Stimulated activated CD4-positive, alpha-beta T cell treated with anti-CD3 and anti-CD28 coated beads, Interleukin-2, amount 100 ng/mL, for 24 hours (primary cell): Measurements from ENCODE around the gene SOBP.
"Not testable (repeated sequence)": the region's sequence is repeated elsewhere in the genome, so short reads cannot be mapped to it uniquely, and the experiment has no call there.

Experiments used
- DNase-seq, 2 donors: peaks; one replicate each; pipeline ENCODE4 v3.0.0-alpha.2; 2020

Gene SOBP

GRCh38 chr6:107524626-107525025, 34.7 kb downstream of the SOBP start:
- DNase-seq = no peak

- no peak for DNase-seq
Measured at GRCh38 chr6:107531868-107532267, 42.0 kb downstream of the SOBP start.

- DNase-seq = no peak
Measured at GRCh38 chr6:107532706-107533105, 42.8 kb downstream of the SOBP start.

- no peak for DNase-seq
Measured at GRCh38 chr6:107533415-107534059, 43.6 kb downstream of the SOBP start.

- DNase-seq = no peak
Measured at GRCh38 chr6:107534571-107535141, 44.7 kb downstream of the SOBP start.

GRCh38 chr6:107535626-107536025, 45.7 kb downstream of the SOBP start:
- no peak for DNase-seq

GRCh38 chr6:107536180-107536961, 46.5 kb downstream of the SOBP start:
- DNase-seq = no peak

GRCh38 chr6:107537559-107537958, 47.6 kb downstream of the SOBP start:
- DNase-seq = no peak

GRCh38 chr6:107538856-107539387, 49.0 kb downstream of the SOBP start:
- DNase-seq = no peak

GRCh38 chr6:107539409-107539808, 49.5 kb downstream of the SOBP start:
- DNase-seq = no peak

- DNase-seq = no peak
Measured at GRCh38 chr6:107539849-107540464, 50.0 kb downstream of the SOBP start.

GRCh38 chr6:107540465-107540857, 50.5 kb downstream of the SOBP start:
- DNase-seq = no peak

- no peak for DNase-seq
Measured at GRCh38 chr6:107542192-107542668, 52.3 kb downstream of the SOBP start.

- DNase-seq = no peak
Measured at GRCh38 chr6:107543088-107543487, 53.2 kb downstream of the SOBP start.

GRCh38 chr6:107543567-107543966, 53.6 kb downstream of the SOBP start:
- DNase-seq = no peak

GRCh38 chr6:107545763-107546162, 55.8 kb downstream of the SOBP start:
- no peak for DNase-seq

- no peak for DNase-seq
Measured at GRCh38 chr6:107546691-107547450, 57.0 kb downstream of the SOBP start.

- no peak for DNase-seq
Measured at GRCh38 chr6:107547451-107547840, 57.5 kb downstream of the SOBP start.

- no peak for DNase-seq
Measured at GRCh38 chr6:107550241-107550840, 60.4 kb downstream of the SOBP start.

GRCh38 chr6:107550906-107551305, 61.0 kb downstream of the SOBP start:
- DNase-seq = no peak

- not testable (repeated sequence) for DNase-seq
Measured at GRCh38 chr6:107553121-107553520, 63.2 kb downstream of the SOBP start.

GRCh38 chr6:107554326-107554725, 64.4 kb downstream of the SOBP start:
- DNase-seq = no peak
